Measurements from ENCODE around the gene SLC17A1.

DNA sequence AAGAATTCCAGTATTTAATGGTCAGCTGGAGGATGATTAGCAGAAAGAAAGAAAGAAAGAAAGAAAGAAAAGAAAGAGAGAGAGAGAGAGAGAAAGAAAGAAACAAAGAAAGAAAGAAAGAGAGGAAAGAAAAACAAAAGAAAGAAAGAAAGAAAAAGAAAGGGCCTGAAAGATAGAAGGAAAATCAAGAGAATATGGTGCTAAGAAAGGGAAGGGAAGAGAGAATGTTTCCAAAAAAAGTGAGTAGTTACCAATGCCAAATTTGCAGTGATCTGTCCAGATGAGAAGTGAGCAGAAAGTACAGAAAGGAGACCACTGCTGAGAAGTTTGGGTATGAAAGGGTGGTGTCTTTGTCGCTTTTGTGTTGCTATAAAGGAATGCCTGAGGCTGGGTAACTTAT is 50.7 kb downstream of the SLC17A1 start:
- TF ChIP-seq, protein P1, sequence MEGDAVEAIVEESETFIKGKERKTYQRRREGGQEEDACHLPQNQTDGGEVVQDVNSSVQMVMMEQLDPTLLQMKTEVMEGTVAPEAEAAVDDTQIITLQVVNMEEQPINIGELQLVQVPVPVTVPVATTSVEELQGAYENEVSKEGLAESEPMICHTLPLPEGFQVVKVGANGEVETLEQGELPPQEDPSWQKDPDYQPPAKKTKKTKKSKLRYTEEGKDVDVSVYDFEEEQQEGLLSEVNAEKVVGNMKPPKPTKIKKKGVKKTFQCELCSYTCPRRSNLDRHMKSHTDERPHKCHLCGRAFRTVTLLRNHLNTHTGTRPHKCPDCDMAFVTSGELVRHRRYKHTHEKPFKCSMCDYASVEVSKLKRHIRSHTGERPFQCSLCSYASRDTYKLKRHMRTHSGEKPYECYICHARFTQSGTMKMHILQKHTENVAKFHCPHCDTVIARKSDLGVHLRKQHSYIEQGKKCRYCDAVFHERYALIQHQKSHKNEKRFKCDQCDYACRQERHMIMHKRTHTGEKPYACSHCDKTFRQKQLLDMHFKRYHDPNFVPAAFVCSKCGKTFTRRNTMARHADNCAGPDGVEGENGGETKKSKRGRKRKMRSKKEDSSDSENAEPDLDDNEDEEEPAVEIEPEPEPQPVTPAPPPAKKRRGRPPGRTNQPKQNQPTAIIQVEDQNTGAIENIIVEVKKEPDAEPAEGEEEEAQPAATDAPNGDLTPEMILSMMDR (IDR thresholded peaks at IDR 0.05): no peak
- TF ChIP-seq POLR2A (IDR thresholded peaks at IDR 0.05): no peak

Data from adrenal gland (tissue), 5 donors.